Measurements from ENCODE around the gene MS4A8. TPM values are rescaled to one million over a fixed set of nuclear protein-coding genes. Genes with fewer than 3 reads are reported as not detected.

The MS4A8 gene
- total and polyA plus RNA-seq, 10 of the 15 experiments (the other 5 are each of a cell fraction or from before 2014, with no cell fraction given): 0.04 TPM; not detected in 9

DNA sequence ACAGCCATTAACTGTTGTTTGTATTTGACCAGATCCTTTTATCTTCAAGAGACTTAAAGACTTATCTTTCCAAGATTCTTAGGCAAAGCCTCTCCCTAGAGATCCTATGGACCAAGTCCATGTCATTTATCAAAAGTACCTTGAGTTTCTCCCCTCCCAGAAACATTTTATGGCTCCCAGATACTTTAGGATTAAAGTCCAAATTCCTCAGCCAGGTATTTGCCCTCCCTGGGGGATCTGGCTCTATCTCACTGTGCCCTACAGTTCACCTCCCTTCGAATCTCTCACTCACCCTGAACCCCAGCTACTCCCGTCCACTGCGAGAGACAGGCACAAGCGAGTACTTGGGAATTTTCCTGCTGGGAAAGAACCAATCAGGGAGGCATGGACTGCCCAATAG is 11.9 kb downstream of the MS4A8 start:
- ChIA-PET POLR2A (no interaction called here), CTCF (no interaction called here), SMC1A (ENCODE audit: uncharacterized antibody, unreplicated experiment) (interaction anchor here (0.6 kb wide), 1 partner anchor 26 kb away, joined by 3 read pairs; no protein-coding TSS in a partner anchor), RAD21 (ENCODE audit: unreplicated experiment) (interaction anchor here (0.9 kb wide), 1 partner anchor 52 kb away, joined by 3 read pairs; no protein-coding TSS in a partner anchor)
- no TSS peak for BruUV-seq (replicated peaks)
- Histone ChIP-seq H3K4me3 (no peak overlapping the region), H3K27ac (ENCODE audit: control insufficient read depth, insufficient read depth) (no peak overlapping the region), H3K79me2 (ENCODE audit: control insufficient read depth, insufficient read depth, low read length) (no peaks in the 10 kb centered on the region), H3K36me3 (ENCODE audit: control insufficient read depth in 2 of 2, insufficient read depth in 2 of 2, low read length in 1 of 2) (no peaks in the 10 kb centered on the region), H3K27me3 (replicated peaks in 1 of 2; ENCODE audit: control insufficient read depth in 2 of 2, insufficient read depth in 2 of 2, low read length in 1 of 2) (no peaks in the 10 kb centered on the region), H2AFZ (ENCODE audit: control insufficient read depth, low read depth, low read length) (no peak overlapping the region), H3K4me2 (ENCODE audit: control insufficient read depth, insufficient read depth) (no peak overlapping the region), H3K9me3 (replicated peaks; ENCODE audit: control insufficient read depth, insufficient read depth, low read length) (no peaks in the 10 kb centered on the region), H4K20me1 (ENCODE audit: control insufficient read depth, insufficient read depth) (no peaks in the 10 kb centered on the region), H3K4me1 (ENCODE audit: control insufficient read depth, insufficient read depth, low read length) (no peaks in the 10 kb centered on the region), H3K9ac (ENCODE audit: control insufficient read depth, insufficient read depth, low read length) (no peak overlapping the region)
- no peak for FAIRE-seq
- no peak for ATAC-seq
- WGBS (ENCODE audit: insufficient coverage, insufficient replicate concordance, low lambda C conversion rate, missing lambda C conversion rate): 78% methylated on average over 4 of the region's 4 CpGs
- in situ Hi-C loops (cut with MboI): no loop called here
- no peak for DNase-seq (ENCODE audit: low read depth, low spot score)
- intact Hi-C loops (cut with micrococcal nuclease; ENCODE audit: unreplicated experiment): no loop called here
- TF ChIP-seq, protein P1, sequence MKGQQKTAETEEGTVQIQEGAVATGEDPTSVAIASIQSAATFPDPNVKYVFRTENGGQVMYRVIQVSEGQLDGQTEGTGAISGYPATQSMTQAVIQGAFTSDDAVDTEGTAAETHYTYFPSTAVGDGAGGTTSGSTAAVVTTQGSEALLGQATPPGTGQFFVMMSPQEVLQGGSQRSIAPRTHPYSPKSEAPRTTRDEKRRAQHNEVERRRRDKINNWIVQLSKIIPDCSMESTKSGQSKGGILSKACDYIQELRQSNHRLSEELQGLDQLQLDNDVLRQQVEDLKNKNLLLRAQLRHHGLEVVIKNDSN (IDR thresholded peaks at IDR 0.05; ENCODE audit: borderline replicate concordance, extremely low read length, insufficient read depth, low read depth, low read length): no peak
- TF ChIP-seq KDM1A (IDR thresholded peaks at IDR 0.05; ENCODE audit: borderline replicate concordance) (no peak), MXI1 (IDR thresholded peaks at IDR 0.05; ENCODE audit: low read depth, low read length) (no peak), CEBPB (IDR thresholded peaks at IDR 0.05; ENCODE audit: borderline replicate concordance in 1 of 2, low read depth in 2 of 2, low read length in 2 of 2) (no peak), CBFB (IDR thresholded peaks at IDR 0.05; ENCODE audit: low read depth) (no peak), PAX5 (IDR thresholded peaks at IDR 0.05; ENCODE audit: borderline replicate concordance, low read depth, low read length) (no peak), NFXL1 (IDR thresholded peaks at IDR 0.05; ENCODE audit: borderline replicate concordance) (no peak)
- TF ChIP-seq, protein P2, sequence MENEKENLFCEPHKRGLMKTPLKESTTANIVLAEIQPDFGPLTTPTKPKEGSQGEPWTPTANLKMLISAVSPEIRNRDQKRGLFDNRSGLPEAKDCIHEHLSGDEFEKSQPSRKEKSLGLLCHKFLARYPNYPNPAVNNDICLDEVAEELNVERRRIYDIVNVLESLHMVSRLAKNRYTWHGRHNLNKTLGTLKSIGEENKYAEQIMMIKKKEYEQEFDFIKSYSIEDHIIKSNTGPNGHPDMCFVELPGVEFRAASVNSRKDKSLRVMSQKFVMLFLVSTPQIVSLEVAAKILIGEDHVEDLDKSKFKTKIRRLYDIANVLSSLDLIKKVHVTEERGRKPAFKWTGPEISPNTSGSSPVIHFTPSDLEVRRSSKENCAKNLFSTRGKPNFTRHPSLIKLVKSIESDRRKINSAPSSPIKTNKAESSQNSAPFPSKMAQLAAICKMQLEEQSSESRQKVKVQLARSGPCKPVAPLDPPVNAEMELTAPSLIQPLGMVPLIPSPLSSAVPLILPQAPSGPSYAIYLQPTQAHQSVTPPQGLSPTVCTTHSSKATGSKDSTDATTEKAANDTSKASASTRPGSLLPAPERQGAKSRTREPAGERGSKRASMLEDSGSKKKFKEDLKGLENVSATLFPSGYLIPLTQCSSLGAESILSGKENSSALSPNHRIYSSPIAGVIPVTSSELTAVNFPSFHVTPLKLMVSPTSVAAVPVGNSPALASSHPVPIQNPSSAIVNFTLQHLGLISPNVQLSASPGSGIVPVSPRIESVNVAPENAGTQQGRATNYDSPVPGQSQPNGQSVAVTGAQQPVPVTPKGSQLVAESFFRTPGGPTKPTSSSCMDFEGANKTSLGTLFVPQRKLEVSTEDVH (IDR thresholded peaks at IDR 0.05; ENCODE audit: low read depth, partially characterized antibody): no peak
- TF ChIP-seq, protein P3, sequence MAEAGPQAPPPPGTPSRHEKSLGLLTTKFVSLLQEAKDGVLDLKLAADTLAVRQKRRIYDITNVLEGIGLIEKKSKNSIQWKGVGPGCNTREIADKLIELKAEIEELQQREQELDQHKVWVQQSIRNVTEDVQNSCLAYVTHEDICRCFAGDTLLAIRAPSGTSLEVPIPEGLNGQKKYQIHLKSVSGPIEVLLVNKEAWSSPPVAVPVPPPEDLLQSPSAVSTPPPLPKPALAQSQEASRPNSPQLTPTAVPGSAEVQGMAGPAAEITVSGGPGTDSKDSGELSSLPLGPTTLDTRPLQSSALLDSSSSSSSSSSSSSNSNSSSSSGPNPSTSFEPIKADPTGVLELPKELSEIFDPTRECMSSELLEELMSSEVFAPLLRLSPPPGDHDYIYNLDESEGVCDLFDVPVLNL (IDR thresholded peaks at IDR 0.05; ENCODE audit: low read depth, low read length): no peak
- TF ChIP-seq, protein P4, sequence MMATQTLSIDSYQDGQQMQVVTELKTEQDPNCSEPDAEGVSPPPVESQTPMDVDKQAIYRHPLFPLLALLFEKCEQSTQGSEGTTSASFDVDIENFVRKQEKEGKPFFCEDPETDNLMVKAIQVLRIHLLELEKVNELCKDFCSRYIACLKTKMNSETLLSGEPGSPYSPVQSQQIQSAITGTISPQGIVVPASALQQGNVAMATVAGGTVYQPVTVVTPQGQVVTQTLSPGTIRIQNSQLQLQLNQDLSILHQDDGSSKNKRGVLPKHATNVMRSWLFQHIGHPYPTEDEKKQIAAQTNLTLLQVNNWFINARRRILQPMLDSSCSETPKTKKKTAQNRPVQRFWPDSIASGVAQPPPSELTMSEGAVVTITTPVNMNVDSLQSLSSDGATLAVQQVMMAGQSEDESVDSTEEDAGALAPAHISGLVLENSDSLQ (IDR thresholded peaks at IDR 0.05): no peak
- TF ChIP-seq, protein P5, sequence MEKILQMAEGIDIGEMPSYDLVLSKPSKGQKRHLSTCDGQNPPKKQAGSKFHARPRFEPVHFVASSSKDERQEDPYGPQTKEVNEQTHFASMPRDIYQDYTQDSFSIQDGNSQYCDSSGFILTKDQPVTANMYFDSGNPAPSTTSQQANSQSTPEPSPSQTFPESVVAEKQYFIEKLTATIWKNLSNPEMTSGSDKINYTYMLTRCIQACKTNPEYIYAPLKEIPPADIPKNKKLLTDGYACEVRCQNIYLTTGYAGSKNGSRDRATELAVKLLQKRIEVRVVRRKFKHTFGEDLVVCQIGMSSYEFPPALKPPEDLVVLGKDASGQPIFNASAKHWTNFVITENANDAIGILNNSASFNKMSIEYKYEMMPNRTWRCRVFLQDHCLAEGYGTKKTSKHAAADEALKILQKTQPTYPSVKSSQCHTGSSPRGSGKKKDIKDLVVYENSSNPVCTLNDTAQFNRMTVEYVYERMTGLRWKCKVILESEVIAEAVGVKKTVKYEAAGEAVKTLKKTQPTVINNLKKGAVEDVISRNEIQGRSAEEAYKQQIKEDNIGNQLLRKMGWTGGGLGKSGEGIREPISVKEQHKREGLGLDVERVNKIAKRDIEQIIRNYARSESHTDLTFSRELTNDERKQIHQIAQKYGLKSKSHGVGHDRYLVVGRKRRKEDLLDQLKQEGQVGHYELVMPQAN (conservative IDR thresholded peaks at IDR 0.05): no peak
- TF ChIP-seq, protein P6, sequence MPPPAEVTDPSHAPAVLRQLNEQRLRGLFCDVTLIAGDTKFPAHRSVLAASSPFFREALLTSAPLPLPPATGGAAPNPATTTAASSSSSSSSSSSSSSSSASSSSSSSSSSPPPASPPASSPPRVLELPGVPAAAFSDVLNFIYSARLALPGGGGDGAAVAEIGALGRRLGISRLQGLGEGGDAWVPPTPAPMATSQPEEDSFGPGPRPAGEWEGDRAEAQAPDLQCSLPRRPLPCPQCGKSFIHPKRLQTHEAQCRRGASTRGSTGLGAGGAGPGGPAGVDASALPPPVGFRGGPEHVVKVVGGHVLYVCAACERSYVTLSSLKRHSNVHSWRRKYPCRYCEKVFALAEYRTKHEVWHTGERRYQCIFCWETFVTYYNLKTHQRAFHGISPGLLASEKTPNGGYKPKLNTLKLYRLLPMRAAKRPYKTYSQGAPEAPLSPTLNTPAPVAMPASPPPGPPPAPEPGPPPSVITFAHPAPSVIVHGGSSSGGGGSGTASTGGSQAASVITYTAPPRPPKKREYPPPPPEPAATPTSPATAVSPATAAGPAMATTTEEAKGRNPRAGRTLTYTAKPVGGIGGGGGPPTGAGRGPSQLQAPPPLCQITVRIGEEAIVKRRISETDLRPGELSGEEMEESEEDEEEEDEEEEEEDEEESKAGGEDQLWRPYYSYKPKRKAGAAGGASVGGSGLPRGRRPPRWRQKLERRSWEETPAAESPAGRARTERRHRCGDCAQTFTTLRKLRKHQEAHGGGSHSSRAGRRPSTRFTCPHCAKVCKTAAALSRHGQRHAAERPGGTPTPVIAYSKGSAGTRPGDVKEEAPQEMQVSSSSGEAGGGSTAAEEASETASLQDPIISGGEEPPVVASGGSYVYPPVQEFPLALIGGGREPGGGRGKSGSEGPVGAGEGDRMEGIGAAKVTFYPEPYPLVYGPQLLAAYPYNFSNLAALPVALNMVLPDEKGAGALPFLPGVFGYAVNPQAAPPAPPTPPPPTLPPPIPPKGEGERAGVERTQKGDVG (CRISPR knock-in tag; IDR thresholded peaks at IDR 0.05): no peak

Measured in GM12878 (cell line).